GM19397 (cell line): Measurements from ENCODE around the gene KIFBP.
"Not testable (repeated sequence)": the region's sequence is repeated elsewhere in the genome, so short reads cannot be mapped to it uniquely, and the experiment has no call there.

Experiments
- ATAC-seq: cut with Tn5 transposase; IDR thresholded peaks from one replicate; pipeline ENCODE4 v1.9.1; 2021; ENCODE audit warnings: mild to moderate bottlenecking, moderate library complexity; ENCODE audit not compliant: unreplicated experiment

The KIFBP gene, protein sequence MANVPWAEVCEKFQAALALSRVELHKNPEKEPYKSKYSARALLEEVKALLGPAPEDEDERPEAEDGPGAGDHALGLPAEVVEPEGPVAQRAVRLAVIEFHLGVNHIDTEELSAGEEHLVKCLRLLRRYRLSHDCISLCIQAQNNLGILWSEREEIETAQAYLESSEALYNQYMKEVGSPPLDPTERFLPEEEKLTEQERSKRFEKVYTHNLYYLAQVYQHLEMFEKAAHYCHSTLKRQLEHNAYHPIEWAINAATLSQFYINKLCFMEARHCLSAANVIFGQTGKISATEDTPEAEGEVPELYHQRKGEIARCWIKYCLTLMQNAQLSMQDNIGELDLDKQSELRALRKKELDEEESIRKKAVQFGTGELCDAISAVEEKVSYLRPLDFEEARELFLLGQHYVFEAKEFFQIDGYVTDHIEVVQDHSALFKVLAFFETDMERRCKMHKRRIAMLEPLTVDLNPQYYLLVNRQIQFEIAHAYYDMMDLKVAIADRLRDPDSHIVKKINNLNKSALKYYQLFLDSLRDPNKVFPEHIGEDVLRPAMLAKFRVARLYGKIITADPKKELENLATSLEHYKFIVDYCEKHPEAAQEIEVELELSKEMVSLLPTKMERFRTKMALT

GRCh38 chr10:68988530-68989316 is at the start of gene KIFBP:
TSS of gene KIFBP (plus strand) at chr10:68988803. CDS start at chr10:68988833, 30 bp downstream.
- peak; percentile 85 for ATAC-seq

- ATAC-seq, result no peak
These were observed 49.7 kb upstream of the KIFBP start for GRCh38 chr10:68938884-68939283.

DNA sequence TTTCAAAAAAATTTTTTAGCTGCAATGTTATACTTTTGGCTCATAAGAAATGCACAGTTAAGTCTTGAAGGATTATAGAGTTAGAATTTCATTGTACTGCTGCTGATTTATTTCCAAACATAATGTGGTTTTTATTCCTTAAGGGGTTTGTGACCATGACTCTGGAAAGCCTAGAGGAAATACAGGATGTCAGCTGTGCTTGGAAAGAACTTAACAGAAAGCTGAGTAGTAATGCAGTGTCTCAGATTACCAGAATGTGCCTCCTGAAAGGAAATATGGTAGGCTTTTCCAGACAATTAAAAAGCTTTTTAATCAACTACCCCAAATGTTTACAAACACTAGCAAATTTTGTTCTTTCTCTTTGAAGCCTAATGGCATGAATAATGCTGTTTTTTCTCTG is 47.7 kb upstream of the KIFBP start:
- not testable (repeated sequence) for ATAC-seq

GRCh38 chr10:68950598-68950997 is 38.0 kb upstream of the KIFBP start:
- ATAC-seq, result no peak

GRCh38 chr10:68954904-68955303 is 33.7 kb upstream of the KIFBP start:
- ATAC-seq, result no peak

GRCh38 chr10:68955355-68955831 is 33.2 kb upstream of the KIFBP start:
- ATAC-seq, result no peak

DNA sequence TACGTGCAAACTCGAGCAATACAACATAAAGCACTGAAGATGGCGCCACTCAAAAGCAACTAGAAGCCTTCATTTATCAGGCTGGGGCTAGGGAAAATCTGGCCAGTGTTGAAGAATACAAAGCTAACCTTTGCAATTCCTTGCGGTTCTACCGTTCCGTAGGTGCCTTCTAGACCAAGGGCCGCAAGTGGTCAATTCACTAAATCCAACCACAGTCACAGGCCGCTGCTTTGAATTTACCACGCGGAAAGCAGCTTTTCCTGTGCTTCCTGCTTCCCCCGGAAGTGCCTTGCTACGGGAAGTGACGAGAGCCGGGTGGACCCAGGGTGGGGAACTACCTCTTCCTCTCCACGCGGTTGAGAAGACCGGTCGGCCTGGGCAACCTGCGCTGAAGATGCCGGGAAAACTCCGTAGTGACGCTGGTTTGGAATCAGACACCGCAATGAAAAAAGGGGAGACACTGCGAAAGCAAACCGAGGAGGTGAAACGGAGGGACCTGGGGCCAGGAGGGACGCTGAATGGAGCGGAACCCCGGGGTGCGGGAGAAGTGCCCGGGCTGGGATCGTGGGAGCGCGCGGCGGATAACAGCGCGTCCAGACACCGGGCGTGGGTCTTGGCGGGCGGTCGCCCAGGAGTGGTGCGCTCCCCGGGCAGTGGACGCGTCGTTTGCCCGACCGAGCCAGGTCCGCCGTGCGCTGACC is 32.6 kb upstream of the KIFBP start, which contains the start of gene DDX21:
Gene DDX21 (plus strand): TSS at position 339 of the 701 bp plus-strand sequence. CDS start 56 bp downstream, at position 395.
- peak; percentile 83 for ATAC-seq

DNA sequence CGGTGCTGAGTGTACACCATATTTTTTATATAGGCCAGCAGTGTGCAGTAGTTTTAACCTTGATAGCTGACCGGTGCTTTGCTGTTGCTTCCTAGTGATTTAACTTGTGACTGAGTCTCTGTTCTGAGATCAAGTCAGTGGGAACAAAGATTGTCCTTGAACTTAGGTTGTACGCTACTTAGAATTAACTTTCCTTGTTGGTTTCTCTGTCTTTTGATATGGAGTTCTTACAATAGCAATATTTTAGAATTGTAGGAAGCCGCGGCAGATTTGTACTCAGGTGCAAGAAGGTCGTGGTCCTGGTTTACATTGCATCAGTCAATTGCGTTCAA is 31.4 kb upstream of the KIFBP start:
- ATAC-seq, result no peak

- ATAC-seq, result no peak
These were observed 30.9 kb upstream of the KIFBP start for GRCh38 chr10:68957654-68958053.

DNA sequence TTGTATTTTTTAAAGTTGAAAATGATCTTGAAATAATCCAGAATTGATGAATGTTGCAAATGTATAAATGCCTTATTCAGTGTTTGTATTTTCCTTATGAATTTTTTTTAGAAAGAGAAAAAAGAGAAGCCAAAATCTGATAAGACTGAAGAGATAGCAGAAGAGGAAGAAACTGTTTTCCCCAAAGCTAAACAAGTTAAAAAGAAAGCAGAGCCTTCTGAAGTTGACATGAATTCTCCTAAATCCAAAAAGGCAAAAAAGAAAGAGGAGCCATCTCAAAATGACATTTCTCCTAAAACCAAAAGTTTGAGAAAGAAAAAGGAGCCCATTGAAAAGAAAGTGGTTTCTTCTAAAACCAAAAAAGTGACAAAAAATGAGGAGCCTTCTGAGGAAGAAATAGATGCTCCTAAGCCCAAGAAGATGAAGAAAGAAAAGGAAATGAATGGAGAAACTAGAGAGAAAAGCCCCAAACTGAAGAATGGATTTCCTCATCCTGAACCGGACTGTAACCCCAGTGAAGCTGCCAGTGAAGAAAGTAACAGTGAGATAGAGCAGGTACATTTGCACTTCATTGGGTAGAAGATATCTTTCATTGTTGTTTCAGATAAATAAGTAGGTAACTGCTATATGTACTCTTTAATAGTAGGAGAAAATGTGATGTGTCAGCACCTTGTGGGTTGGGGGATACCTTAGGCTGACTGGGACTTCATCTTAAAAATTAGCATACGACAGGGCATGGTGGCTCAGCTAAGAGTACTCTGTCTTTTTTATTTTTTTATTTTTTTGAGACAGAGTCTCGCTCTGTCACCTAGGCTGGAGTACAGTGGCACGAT is 28.7 kb upstream of the KIFBP start:
- no peak for ATAC-seq

DNA sequence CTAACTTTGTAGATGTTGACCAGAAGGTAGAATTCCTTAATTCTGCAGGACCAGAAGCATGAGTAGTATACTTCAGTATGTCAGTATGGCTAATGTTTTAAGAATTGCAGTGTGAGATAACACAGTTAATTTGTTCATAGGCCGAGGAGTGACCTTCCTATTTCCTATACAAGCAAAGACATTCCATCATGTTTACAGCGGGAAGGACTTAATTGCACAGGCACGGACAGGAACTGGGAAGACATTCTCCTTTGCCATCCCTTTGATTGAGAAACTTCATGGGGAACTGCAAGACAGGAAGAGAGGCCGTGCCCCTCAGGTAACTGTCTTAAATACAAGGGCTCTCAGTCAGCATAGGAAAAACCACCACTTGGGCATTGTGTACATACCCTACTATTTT is 25.5 kb upstream of the KIFBP start:
- ATAC-seq, result no peak

DNA sequence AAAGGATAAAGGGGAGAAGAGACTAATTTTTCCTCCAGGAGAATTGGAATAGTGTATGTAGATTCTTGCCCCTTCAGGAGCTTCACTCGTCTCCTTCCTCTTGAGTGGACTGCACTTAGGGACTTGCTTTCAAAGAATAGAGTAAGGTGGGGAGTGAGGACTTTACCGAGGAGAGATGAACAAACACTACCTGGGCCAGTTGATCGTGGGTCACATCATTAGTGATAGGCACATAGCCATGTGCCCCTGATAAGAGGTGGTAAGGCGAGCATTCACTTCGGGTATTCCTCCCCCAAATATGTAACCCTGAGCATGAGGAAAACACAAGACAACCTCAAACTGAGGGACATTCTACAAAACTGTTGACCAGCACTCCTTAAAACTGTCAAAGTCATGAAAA is 14.6 kb upstream of the KIFBP start:
- ATAC-seq, result no peak

DNA sequence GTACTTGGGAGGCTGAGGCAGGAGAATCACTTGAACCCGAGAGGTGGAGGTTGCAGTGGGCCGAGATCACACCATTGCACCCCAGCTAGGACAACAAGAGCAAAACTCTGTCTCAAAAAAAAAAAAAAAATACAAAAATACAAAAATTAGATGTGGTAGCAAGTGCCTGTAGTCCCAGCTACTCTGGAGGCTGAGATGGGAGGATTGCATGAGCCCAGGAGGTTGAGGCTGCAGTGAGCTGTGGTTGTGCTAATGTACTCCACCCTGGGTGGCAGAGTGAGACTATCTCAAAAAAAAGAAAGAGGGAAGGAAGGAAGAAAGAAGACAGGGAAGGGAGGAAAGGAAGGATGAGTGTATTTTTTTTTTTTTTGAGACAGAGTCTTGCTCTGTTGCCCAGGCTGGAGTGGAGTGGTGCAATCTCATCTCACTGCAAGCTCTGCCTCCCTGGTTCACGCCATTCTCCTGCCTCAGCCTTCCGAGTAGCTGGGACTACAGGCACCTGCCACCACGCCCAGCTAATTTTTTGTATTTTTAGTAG is 12.6 kb upstream of the KIFBP start:
- not testable (repeated sequence) for ATAC-seq

DNA sequence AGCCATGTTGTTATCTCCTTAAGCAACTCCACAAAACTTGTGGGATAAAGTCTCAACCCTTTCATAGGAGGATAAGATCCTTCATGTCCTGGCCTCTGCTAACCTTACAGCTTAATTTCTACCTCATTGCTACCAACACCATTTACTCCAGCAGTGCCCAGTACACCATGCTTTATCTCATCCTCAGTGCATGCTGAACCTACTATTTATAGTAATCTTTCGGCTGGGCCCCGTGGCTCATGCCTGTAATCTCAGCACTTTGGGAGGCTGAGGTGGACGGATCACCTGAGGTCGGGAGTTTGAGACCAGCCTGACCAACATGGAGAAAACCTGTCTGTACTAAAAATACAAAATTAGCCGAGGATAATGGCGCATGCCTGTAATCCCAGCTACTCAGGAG is 8.9 kb upstream of the KIFBP start:
- not testable (repeated sequence) for ATAC-seq

GRCh38 chr10:68981074-68981473 is 7.5 kb upstream of the KIFBP start:
- ATAC-seq, result no peak

DNA sequence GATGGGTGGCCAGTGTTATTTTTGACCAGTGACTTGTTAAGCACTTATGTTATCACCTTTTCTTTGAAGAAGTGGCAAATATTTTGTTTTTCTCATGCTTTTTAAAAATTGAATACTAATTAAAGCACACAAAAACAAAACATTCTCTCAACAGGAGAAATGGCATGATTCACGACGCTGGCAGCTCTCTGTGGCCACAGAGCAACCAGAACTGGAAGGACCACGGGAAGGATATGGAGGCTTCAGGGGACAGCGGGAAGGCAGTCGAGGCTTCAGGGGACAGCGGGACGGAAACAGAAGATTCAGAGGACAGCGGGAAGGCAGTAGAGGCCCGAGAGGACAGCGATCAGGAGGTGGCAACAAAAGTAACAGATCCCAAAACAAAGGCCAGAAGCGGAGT is 6.2 kb upstream of the KIFBP start:
- no peak for ATAC-seq

- no peak for ATAC-seq
These were observed 992 bp upstream of the KIFBP start for GRCh38 chr10:68987611-68988010.

DNA sequence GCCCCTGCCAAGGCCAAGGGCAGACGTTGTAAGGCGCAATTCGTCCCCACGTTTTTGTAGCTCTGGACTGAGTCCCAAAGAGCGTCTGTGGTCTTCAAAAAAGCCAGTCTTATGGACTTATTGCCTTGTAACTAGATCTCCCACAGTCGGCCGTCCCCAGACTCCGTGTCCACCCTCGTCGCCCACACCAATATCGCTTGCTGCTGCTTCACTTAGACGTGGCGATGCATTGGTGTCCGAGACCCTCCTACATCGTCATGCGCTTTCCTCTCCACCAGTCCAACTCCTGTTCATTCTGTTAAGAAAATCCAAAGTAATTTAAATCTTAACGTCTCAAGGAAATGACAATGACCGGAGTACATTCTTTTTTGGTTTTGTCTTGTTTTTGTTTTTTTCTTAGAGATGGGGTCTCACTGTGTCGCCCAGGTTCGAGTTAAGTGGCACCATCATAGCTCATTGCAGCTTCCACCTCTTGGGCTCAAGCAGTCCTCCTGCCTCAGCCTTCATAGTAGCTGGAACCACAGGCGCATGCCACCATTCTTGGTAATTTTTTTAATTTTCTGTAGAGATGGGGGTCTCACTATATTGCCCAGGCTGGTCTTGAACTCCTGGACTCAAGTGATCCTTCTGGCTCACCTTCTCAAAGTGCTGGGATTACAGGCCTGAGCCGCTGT is 851 bp downstream of the KIFBP start:
- no peak for ATAC-seq
